HL-60 (cell line): ENCODE results near the gene ZMIZ1.

Source experiments
- CTCF ChIP-seq: IDR thresholded peaks from one replicate; pipeline ENCODE4 v1.5.1; 2011; ENCODE audit warnings: low read length, control low read depth, inconsistent platforms; ENCODE audit not compliant: insufficient read depth
- GABPA ChIP-seq: IDR thresholded peaks from 2 replicates; pipeline ENCODE4 v1.6.1; 2012; ENCODE audit warnings: low read depth
- POLR2AphosphoS5 ChIP-seq: IDR thresholded peaks from 2 replicates; pipeline ENCODE4 v1.6.1; 2012; ENCODE audit warnings: low read depth
- REST ChIP-seq: IDR thresholded peaks from 2 replicates; pipeline ENCODE4 v1.6.1; 2012; ENCODE audit warnings: low read depth; ENCODE audit not compliant: insufficient replicate concordance
- SPI1 ChIP-seq: IDR thresholded peaks from 2 replicates; pipeline ENCODE4 v1.6.1; 2012; ENCODE audit warnings: low read depth, mild to moderate bottlenecking, borderline replicate concordance

DNA sequence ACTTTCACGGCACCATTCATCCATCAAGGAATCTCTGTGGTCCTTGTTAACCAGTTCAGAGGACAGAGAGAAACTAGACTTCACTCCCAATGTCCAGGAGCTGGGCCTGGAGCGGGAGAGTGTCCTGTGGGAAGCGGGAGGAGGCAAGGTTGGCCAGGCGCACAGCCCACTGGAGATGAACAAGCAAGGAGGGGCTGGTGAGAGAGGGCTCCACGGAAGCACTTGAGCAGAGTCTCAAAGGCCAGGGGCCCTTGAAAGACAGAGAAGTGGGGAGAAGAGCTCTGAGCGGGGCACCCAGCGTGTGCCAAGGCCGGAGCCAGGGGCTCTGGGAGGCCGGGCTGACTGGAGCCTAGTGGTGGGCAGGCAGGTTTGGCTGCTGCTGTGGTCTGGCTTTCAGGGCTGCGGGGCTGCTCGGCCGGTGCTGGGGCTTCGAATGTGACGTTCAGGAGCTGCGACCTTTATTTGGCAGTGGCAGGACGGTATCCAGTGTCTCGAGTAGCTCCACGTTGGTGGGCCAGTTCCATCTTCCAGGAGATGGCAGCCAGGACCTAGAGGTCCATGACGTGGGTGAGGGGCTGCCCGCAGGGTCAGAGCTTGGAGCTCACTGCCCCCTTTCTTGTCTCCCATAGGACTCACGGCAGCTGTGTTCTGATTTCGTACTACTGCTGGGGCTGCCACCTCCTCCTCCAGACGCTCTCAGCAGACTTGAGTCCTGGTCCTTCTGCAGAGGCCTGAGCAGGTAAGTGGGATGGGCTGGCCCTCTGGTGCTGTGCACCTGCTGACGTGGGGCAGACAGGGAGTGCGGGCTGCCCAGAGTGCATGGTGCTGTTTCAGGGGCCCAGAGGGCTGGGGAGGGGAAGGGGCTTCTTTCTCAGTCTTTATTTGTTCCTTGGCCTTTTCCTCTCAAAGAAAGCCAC, 49.8 kb downstream of the ZMIZ1 start:
- no peak for TF ChIP-seq CTCF
- no peak for TF ChIP-seq REST
- no peak for TF ChIP-seq POLR2AphosphoS5
- no peak for TF ChIP-seq SPI1
- no peak for TF ChIP-seq GABPA
